ENCODE measurements around the gene HOXB8.

Gene HOXB8

DNA sequence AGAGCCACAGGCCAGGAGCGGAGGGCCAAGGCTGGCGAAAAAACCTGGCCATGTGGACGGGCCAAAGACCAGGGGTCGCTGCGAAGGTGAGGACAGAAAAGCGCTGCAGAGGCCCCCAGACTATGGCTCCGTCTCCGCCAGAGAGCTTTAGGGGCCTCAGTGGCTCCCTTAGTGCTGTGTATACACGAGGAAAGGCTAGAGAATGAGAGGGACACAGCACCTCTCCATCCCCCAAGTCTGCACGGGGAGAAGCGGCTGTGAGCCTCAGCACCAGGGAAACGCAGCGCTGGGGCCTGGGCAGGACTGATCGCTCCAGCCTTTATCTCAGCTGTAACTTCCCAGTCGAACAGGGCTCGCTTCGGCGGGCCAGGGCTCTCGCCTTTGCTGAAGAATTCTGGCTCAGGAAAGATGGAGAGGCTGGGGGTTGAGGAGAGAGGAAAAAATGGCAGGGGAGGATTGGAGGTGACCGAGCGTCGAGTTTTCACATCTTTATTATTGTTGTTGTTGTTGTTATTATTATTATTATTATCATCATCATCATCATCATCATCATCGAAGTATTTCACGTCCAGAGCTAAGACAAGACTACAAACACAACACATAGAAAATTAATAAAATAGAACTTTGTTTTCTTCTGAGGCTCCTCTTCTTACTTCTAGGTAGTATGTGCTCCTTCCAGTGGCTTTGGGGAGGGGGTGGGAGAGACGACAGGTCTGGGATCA, 19.7 kb downstream of the HOXB8 start:
- H3K4me2 ChIP-seq (ENCODE audit: low read length): no peak overlapping the region
- TF ChIP-seq CTCF (IDR thresholded peaks at IDR 0.05; ENCODE audit: low read length) (no peak), EZH2 (IDR thresholded peaks at IDR 0.05; ENCODE audit: borderline replicate concordance, low read length) (no peak)
- H3K9ac ChIP-seq (ENCODE audit: low read length): no peak overlapping the region
- H3K4me3 ChIP-seq (ENCODE audit: low read depth, low read length, poor library complexity, severe bottlenecking): no peak overlapping the region
- no peak overlapping the region for H2AFZ ChIP-seq (ENCODE audit: low read length)
- no peak overlapping the region for H3K27ac ChIP-seq (ENCODE audit: low read depth, low read length, poor library complexity, severe bottlenecking)
- no peaks in the 10 kb centered on the region for H4K20me1 ChIP-seq (ENCODE audit: insufficient read depth, low read length)
- H3K4me1 ChIP-seq (ENCODE audit: insufficient read depth, low read length, severe bottlenecking): no peaks in the 10 kb centered on the region
- H3F3A ChIP-seq (ENCODE audit: insufficient read depth, low read length): no peaks in the 10 kb centered on the region
- no peaks in the 10 kb centered on the region for H3K27me3 ChIP-seq (ENCODE audit: insufficient read depth, low read length)
- H3K36me3 ChIP-seq (ENCODE audit: insufficient read depth, low read length): no peaks in the 10 kb centered on the region
- no peaks in the 10 kb centered on the region for H3K9me2 ChIP-seq (ENCODE audit: low read depth, low read length)
- no peaks in the 10 kb centered on the region for H3K79me2 ChIP-seq (ENCODE audit: insufficient read depth, low read length)
- no peaks in the 10 kb centered on the region for H3K9me3 ChIP-seq (ENCODE audit: low read length)

DNA sequence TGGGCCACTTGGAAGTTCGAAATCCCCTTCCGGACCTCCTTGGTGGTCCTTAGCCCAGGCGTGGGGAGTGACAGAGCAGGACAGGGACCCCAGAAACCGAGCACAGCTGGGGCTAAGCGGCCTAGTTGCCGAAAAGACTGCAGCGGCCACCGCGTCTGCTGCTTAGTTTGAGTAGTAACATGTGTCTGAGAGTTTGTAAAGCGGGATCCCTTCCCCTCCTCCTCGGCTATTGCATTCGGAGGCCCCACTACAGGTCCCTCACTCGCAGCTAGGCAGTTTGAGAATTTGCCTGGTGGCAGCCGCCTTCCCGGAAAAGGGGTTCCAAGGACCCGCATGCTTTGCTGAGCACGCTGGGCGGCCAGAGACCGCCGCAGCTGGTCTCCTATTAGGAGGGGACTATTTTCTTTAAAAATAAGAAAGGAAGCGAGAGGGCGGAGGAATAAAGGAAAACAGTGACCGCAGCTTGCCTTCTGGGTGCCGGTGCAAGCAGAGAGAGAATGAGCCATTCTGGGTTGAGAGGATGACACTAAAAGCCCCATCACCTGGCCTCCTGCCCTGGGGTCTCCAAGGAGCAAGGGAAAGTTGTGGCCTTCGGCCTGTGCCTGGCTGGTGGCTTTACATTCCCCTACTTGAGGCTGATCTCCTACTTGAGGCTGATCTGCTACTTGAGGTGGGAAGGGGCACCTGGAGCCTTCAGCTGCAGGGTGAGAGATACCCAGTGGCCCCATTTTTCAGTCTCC, 20.4 kb downstream of the HOXB8 start:
- H3K4me1 ChIP-seq (ENCODE audit: insufficient read depth, low read length, severe bottlenecking): no peaks in the 10 kb centered on the region
- H3K36me3 ChIP-seq (ENCODE audit: insufficient read depth, low read length): no peaks in the 10 kb centered on the region
- no peaks in the 10 kb centered on the region for H3K79me2 ChIP-seq (ENCODE audit: insufficient read depth, low read length)
- no peak overlapping the region for H2AFZ ChIP-seq (ENCODE audit: low read length)
- no peak overlapping the region for H3K4me2 ChIP-seq (ENCODE audit: low read length)
- no peaks in the 10 kb centered on the region for H3K27me3 ChIP-seq (ENCODE audit: insufficient read depth, low read length)
- H3F3A ChIP-seq (ENCODE audit: insufficient read depth, low read length): no peaks in the 10 kb centered on the region
- TF ChIP-seq EZH2 (IDR thresholded peaks at IDR 0.05; ENCODE audit: borderline replicate concordance, low read length): no peak
- TF ChIP-seq CTCF (IDR thresholded peaks at IDR 0.05; ENCODE audit: low read length): no peak
- H3K9me3 ChIP-seq (ENCODE audit: low read length): no peaks in the 10 kb centered on the region
- no peak overlapping the region for H3K9ac ChIP-seq (ENCODE audit: low read length)
- H3K4me3 ChIP-seq (ENCODE audit: low read depth, low read length, poor library complexity, severe bottlenecking): no peak overlapping the region
- H3K27ac ChIP-seq (ENCODE audit: low read depth, low read length, poor library complexity, severe bottlenecking): no peak overlapping the region
- H4K20me1 ChIP-seq (ENCODE audit: insufficient read depth, low read length): no peaks in the 10 kb centered on the region
- no peaks in the 10 kb centered on the region for H3K9me2 ChIP-seq (ENCODE audit: low read depth, low read length)

DNA sequence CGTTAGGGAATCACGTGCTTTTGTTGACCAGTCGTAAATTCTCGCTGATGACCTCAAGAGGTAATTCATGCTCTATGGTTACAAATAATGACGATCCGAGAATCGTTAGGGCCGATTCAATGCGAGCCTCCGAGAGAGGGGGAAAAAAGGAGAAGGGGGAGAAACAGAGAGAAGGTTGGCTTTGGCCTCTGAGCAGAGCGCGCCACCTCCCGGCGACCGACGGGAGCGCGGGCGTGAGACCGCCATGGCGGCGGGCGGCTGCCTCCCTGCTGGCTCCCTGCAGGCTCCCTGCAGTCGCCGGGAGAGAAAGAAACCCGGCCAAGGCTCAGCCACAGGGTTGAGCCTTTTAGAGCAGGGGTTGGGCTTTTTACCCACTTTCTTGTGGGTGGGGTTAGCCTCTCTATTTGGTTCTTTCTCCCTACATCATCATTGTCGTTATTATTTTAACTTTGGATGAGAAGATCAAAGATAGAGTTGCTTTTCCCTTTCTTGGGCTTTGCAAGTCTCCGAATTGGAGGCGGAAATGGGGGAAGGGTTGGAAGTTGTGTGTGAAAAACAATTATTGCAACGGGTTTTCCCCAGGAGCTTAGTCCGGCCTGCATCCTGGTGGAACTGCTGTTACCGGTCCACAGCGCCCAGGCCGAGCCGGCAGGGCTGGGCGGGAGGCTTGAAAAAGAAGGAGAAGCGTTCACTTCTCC, 21.1 kb downstream of the HOXB8 start:
- no peaks in the 10 kb centered on the region for H4K20me1 ChIP-seq (ENCODE audit: insufficient read depth, low read length)
- peak; percentile 77 for TF ChIP-seq CTCF (IDR thresholded peaks at IDR 0.05; ENCODE audit: low read length)
- TF ChIP-seq EZH2 (IDR thresholded peaks at IDR 0.05; ENCODE audit: borderline replicate concordance, low read length): no peak
- no peaks in the 10 kb centered on the region for H3K36me3 ChIP-seq (ENCODE audit: insufficient read depth, low read length)
- H3K9me3 ChIP-seq (ENCODE audit: low read length): no peaks in the 10 kb centered on the region
- no peaks in the 10 kb centered on the region for H3K27me3 ChIP-seq (ENCODE audit: insufficient read depth, low read length)
- H2AFZ ChIP-seq (ENCODE audit: low read length): no peak overlapping the region
- no peak overlapping the region for H3K4me3 ChIP-seq (ENCODE audit: low read depth, low read length, poor library complexity, severe bottlenecking)
- no peaks in the 10 kb centered on the region for H3F3A ChIP-seq (ENCODE audit: insufficient read depth, low read length)
- H3K9me2 ChIP-seq (ENCODE audit: low read depth, low read length): no peaks in the 10 kb centered on the region
- no peak overlapping the region for H3K27ac ChIP-seq (ENCODE audit: low read depth, low read length, poor library complexity, severe bottlenecking)
- H3K4me2 ChIP-seq (ENCODE audit: low read length): no peak overlapping the region
- no peaks in the 10 kb centered on the region for H3K79me2 ChIP-seq (ENCODE audit: insufficient read depth, low read length)
- H3K4me1 ChIP-seq (ENCODE audit: insufficient read depth, low read length, severe bottlenecking): no peaks in the 10 kb centered on the region
- H3K9ac ChIP-seq (ENCODE audit: low read length): no peak overlapping the region

All from OCI-LY1 (cell line).